ENCODE data around the gene PROCR. TPM values are rescaled to one million over a fixed set of nuclear protein-coding genes. Genes with fewer than 3 reads are reported as not detected.

PROCR gene
- total and polyA plus RNA-seq, 2 donors (not counting 1 experiment from before 2014, with no cell fraction given), result 24.5 to 50.5 TPM

DNA sequence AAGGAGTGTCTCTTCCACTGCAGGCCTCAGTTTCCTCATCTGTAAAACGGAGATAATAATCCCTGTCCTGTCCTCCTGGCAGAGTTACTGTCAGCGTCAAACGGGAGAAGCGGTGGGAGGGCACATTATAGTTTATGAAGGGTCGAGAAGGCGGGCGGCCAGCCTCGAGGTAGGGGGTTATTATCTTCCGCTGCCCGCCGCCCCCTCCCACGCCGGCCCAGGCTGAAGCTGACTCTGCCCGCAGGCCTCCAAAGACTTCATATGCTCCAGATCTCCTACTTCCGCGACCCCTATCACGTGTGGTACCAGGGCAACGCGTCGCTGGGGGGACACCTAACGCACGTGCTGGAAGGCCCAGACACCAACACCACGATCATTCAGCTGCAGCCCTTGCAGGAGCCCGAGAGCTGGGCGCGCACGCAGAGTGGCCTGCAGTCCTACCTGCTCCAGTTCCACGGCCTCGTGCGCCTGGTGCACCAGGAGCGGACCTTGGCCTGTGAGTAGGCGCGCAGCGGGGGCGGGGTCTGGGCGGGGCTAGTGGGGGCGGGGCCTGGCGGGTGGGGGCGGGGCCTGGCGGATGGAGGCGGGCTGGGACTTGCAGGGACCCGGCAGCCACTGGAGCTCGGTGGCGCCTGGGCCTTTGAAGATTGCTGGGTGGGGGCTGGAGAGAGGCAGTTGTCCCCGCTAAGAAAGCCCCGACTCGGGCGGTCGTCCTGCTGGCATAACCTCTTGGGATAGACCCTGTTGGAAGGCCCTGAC is 2.8 kb downstream of the PROCR start:
- Histone ChIP-seq H3K4me3 (replicated peaks in 1 of 4; ENCODE audit: control extremely low read depth in 1 of 4, insufficient read depth in 1 of 4, low read depth in 3 of 4, low read length in 4 of 4) (no peak overlapping the region), H3K27ac (ENCODE audit: insufficient read depth, low read length) (no peak overlapping the region), H2AFZ (ENCODE audit: low read length) (no peak overlapping the region), H3K79me2 (ENCODE audit: control insufficient read depth, insufficient read depth, low read length) (no peaks in the 10 kb centered on the region), H4K20me1 (ENCODE audit: control insufficient read depth, extremely low read depth, insufficient read depth, low read length) (no peaks in the 10 kb centered on the region), H3K9ac (ENCODE audit: insufficient read depth, low read length) (no peak overlapping the region), H3K9me3 (ENCODE audit: control insufficient read depth, insufficient read depth, low read depth, low read length) (no peaks in the 10 kb centered on the region), H3K4me2 (ENCODE audit: extremely low read depth, insufficient read depth, low read length) (no peak overlapping the region), H3K27me3 (ENCODE audit: control insufficient read depth, insufficient read depth, low read length) (no peaks in the 10 kb centered on the region), H3K4me1 (ENCODE audit: control insufficient read depth, extremely low read depth, insufficient read depth, low read length) (no peaks in the 10 kb centered on the region), H3K36me3 (ENCODE audit: control insufficient read depth, insufficient read depth, low read length) (no peaks in the 10 kb centered on the region)
- no peak for DNase-seq (ENCODE audit: low read depth in 2 of 2)
- TF ChIP-seq EZH2 (IDR thresholded peaks at IDR 0.05; ENCODE audit: low read length, missing control alignments), result no peak
- TF ChIP-seq, protein P1, sequence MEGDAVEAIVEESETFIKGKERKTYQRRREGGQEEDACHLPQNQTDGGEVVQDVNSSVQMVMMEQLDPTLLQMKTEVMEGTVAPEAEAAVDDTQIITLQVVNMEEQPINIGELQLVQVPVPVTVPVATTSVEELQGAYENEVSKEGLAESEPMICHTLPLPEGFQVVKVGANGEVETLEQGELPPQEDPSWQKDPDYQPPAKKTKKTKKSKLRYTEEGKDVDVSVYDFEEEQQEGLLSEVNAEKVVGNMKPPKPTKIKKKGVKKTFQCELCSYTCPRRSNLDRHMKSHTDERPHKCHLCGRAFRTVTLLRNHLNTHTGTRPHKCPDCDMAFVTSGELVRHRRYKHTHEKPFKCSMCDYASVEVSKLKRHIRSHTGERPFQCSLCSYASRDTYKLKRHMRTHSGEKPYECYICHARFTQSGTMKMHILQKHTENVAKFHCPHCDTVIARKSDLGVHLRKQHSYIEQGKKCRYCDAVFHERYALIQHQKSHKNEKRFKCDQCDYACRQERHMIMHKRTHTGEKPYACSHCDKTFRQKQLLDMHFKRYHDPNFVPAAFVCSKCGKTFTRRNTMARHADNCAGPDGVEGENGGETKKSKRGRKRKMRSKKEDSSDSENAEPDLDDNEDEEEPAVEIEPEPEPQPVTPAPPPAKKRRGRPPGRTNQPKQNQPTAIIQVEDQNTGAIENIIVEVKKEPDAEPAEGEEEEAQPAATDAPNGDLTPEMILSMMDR (conservative IDR thresholded peaks at IDR 0.05 in 1 of 2, IDR thresholded peaks at IDR 0.05 in 1 of 2; ENCODE audit: low read depth in 1 of 2, low read length in 2 of 2), result no peak

DNA sequence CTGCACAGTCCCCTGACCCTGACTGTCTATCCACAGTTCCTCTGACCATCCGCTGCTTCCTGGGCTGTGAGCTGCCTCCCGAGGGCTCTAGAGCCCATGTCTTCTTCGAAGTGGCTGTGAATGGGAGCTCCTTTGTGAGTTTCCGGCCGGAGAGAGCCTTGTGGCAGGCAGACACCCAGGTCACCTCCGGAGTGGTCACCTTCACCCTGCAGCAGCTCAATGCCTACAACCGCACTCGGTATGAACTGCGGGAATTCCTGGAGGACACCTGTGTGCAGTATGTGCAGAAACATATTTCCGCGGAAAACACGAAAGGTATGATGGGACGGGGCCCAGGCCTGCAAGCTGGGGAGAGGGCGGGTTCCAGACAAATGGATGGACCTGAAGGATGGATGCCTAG is 4.3 kb downstream of the PROCR start:
- TF ChIP-seq, protein P1 (conservative IDR thresholded peaks at IDR 0.05 in 1 of 2, IDR thresholded peaks at IDR 0.05 in 1 of 2; ENCODE audit: low read depth in 1 of 2, low read length in 2 of 2), result no peak
- TF ChIP-seq EZH2 (IDR thresholded peaks at IDR 0.05; ENCODE audit: low read length, missing control alignments), result no peak
- H3K79me2 ChIP-seq (ENCODE audit: control insufficient read depth, insufficient read depth, low read length), result no peaks in the 10 kb centered on the region

DNA sequence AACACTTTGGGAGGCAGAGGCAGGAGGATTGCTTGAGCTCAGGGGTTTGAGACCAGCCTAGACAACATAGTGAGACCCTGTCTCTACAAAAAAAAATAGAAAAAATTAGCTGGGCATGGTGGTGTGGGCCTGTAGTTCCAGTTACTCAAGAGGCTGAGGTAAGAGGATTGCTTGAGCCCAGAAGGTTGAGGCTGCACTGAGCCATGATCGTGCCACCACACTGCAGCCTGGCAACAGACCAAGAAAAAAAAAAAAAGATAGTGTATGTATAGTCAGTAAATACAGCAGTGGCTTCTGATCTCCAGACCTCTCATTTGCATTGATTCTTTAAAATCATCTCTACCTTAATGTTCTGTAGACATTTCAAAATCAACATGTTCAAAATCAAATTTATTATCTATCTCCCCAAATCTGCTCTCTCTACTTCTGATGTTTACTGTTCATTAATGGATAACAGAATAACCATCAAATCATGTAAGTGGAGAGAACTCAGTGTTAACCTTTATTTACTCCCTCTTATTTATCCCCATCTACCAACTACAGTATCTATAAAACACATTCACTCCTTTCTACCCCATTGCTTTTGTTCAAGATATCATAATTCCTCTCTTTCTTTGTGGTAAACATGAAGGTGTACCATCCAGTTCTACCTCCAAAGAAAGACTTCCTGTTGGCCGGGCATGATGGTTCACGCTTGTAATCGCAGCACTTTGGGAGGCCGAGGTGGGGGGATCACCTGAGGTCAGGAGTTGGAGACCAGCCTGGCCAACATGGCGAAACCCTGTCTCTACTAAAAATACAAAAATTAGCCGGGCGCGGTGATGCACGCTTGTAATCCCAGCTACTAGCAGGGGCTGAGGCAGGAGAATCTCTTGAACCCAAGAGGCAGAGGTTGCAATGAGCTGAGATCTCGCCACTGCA is 7.7 kb downstream of the PROCR start:
- H3K27me3 ChIP-seq (ENCODE audit: control insufficient read depth, insufficient read depth, low read length), result no peaks in the 10 kb centered on the region
- no peak overlapping the region for H3K9ac ChIP-seq (ENCODE audit: insufficient read depth, low read length)
- H3K4me3 ChIP-seq (replicated peaks in 1 of 4; ENCODE audit: control extremely low read depth in 1 of 4, insufficient read depth in 1 of 4, low read depth in 3 of 4, low read length in 4 of 4), result no peak overlapping the region
- DNase-seq (ENCODE audit: low read depth in 2 of 2), result no peak
- H3K4me1 ChIP-seq (ENCODE audit: control insufficient read depth, extremely low read depth, insufficient read depth, low read length), result no peaks in the 10 kb centered on the region
- H3K36me3 ChIP-seq (ENCODE audit: control insufficient read depth, insufficient read depth, low read length), result no peaks in the 10 kb centered on the region
- H2AFZ ChIP-seq (ENCODE audit: low read length), result no peak overlapping the region
- no peaks in the 10 kb centered on the region for H3K79me2 ChIP-seq (ENCODE audit: control insufficient read depth, insufficient read depth, low read length)
- H3K4me2 ChIP-seq (ENCODE audit: extremely low read depth, insufficient read depth, low read length), result no peak overlapping the region
- no peaks in the 10 kb centered on the region for H4K20me1 ChIP-seq (ENCODE audit: control insufficient read depth, extremely low read depth, insufficient read depth, low read length)
- TF ChIP-seq, protein P1 (conservative IDR thresholded peaks at IDR 0.05 in 1 of 2, IDR thresholded peaks at IDR 0.05 in 1 of 2; ENCODE audit: low read depth in 1 of 2, low read length in 2 of 2), result no peak
- no peak for TF ChIP-seq EZH2 (IDR thresholded peaks at IDR 0.05; ENCODE audit: low read length, missing control alignments)
- no peaks in the 10 kb centered on the region for H3K9me3 ChIP-seq (ENCODE audit: control insufficient read depth, insufficient read depth, low read depth, low read length)
- H3K27ac ChIP-seq (ENCODE audit: insufficient read depth, low read length), result no peak overlapping the region

More for the DNA sequence above, 4.3 kb downstream of the PROCR start:
- H3K4me1 ChIP-seq (ENCODE audit: control insufficient read depth, extremely low read depth, insufficient read depth, low read length), result no peaks in the 10 kb centered on the region
- no peaks in the 10 kb centered on the region for H4K20me1 ChIP-seq (ENCODE audit: control insufficient read depth, extremely low read depth, insufficient read depth, low read length)
- H3K27ac ChIP-seq (ENCODE audit: insufficient read depth, low read length), result no peak overlapping the region
- no peak for DNase-seq (ENCODE audit: low read depth in 2 of 2)
- no peaks in the 10 kb centered on the region for H3K36me3 ChIP-seq (ENCODE audit: control insufficient read depth, insufficient read depth, low read length)
- H3K4me3 ChIP-seq (replicated peaks in 1 of 4; ENCODE audit: control extremely low read depth in 1 of 4, insufficient read depth in 1 of 4, low read depth in 3 of 4, low read length in 4 of 4), result no peak overlapping the region
- no peaks in the 10 kb centered on the region for H3K9me3 ChIP-seq (ENCODE audit: control insufficient read depth, insufficient read depth, low read depth, low read length)
- no peak overlapping the region for H3K9ac ChIP-seq (ENCODE audit: insufficient read depth, low read length)
- no peak overlapping the region for H2AFZ ChIP-seq (ENCODE audit: low read length)
- no peak overlapping the region for H3K4me2 ChIP-seq (ENCODE audit: extremely low read depth, insufficient read depth, low read length)
- H3K27me3 ChIP-seq (ENCODE audit: control insufficient read depth, insufficient read depth, low read length), result no peaks in the 10 kb centered on the region
